HG03196 (cell line): ENCODE measurements around the gene TSPAN31.

Experiments used
- ATAC-seq: cut with Tn5 transposase; IDR thresholded peaks from one replicate; pipeline ENCODE4 v1.9.1; 2021; ENCODE audit not compliant: unreplicated experiment

The TSPAN31 gene

DNA sequence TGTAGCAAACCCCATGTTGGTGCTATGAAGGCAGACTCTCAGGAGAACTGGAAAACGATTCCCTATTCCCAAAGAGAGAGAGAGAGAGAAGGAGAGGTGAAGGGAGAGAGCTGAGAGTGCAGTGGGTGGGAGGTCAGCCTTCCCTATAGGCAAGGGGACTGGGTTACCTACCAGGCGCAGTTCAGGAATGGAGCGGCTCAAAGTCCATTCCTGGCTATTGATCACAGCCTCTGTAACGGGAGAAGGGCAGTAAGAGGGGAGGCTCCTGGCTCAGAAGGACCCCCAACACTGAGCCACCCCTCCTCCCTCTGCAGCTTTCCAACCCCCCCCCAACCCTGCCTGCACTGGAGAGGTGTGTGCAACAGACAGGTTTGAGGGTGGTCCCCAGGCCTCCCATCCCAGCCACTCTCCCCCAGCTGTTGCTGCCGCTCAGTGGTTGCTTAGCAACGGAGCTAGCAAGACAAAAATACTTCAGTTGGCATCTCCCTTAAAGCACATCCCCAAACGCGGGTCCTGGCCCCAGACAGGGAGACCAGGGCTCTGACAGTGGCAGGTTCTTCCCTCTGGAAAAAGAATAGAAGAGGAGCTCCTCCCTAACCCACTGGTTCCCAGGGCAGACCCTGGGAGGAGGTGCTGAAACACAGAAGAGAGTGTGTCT is 9.5 kb upstream of the TSPAN31 start:
- no peak for ATAC-seq

DNA sequence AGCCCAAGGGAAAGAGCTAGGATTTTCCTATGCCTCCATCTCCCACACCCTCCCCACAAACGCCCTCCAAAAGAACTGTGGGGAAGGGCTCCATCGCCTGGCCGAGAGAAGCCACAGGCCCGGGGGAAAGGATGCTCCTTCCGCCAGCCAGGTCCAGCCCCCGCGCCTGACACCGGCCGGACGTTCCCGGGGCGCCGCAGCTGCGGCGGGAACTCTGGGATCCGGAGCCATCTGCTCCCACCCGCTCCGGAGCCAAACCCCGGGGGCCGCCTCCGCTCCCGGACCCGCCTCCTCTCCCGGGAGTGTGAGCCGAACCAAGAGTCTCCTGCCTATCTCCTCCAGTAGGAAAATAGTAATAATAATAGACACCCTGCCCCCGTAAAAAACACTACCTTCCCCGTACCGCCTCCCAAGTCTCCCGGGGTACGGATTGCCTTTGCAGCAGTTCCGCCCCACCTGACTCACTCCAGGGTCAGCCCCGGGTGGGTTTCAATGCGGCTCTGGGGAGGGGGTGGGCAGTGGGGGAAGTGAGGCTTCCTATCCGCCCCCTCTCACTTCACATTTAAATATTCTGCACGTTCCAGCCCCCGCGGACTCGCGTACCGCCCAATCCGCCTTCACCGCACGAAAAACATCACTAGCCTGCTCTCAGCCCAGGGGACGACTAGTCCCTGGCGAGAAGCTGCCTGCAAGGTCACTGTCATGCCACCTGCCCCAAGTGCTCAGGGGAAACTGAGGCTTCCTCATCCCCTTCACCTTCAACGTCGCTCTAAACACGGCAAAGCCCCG is 8.7 kb upstream of the TSPAN31 start:
- no peak for ATAC-seq

DNA sequence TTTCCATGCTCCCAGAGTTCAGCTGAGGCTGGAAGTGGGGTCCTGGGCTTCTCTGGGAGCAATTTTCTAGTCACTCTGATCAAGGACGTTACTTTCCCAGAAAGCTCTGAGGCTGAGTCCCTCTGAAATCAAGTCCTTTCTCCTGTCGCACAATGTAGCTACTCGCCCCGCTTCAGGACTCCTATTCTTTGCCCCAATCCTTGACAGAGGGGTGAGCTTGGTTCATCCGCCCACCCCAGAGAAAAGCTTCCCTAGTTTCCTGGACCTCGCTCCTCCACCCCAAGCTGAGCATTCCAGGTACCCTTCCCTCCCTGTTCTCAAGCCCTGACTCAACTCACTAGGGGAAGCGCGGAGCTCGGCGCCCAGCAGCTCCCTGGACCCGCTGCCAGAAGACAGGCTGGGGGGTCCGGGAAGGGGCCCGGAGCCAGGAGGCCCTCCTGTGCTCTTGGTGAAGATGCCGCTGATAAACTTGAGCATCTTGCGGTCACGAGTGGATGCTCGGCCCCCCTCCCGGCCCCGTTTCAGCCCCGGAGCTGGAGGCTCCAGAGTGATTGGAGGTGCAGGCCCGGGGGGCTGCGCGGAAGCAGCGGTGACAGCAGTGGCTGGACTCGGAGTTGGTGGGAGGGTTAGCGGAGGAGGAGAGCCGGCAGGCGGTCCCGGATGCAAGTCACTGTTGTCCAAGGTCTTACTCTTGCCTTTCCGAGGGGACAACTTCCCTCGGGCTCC is 7.9 kb upstream of the TSPAN31 start:
- no peak for ATAC-seq

DNA sequence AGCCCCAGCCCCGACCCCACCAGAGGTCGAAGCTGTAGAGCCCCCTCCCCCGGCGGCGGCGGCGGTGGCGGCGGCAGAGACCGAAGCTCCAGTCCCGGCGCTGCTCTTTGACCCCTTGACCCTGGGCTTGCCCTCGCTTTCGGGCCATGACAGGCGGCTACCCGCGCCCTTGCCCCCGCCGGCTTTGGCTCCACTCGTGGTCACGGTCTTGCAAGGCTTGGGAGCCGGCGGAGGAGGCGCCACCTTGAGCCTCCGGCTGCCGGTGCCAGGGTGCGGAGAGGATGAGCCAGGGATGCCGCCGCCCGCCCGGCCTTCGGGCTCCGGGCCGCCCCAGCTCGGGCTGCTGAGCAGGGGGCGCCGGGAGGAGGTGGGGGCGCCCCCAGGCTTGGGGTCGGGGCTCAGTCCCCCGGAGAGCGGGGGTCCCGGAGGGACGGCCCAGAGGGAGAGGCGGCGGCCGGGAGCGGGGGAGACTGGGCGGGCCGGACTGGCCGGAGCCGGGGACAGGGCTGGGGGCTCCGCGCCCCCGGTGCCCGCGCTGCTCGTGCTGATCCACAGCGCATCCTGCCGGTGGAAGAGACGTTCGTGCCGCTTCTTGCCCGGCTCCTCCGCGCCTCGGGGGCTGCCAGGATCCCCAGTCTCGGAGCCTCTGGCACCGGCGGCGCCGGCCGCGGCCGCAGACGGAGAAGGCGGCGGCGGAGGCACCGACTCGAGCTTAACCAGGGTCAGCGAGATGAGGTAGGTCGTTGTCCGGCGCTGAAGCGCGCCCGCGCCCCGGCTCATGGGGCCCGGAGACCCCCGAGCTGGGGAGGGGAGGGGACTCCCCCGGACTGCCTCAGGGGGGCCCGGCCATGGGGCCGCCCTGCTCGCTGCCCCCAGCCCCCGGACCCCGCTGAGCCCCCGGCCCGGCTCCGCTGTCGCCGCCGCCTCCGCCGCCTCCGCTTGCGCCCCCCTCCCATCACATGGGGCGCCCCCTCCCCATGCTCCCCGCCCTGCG is 7.1 kb upstream of the TSPAN31 start:
- no peak for ATAC-seq

GRCh38 chr12:57738661-57739237 is 6.1 kb upstream of the TSPAN31 start, which contains the start of gene AGAP2:
TSS of gene AGAP2 (minus strand) at chr12:57738742. CDS start at chr12:57738246, 496 bp downstream.
- no peak for ATAC-seq

DNA sequence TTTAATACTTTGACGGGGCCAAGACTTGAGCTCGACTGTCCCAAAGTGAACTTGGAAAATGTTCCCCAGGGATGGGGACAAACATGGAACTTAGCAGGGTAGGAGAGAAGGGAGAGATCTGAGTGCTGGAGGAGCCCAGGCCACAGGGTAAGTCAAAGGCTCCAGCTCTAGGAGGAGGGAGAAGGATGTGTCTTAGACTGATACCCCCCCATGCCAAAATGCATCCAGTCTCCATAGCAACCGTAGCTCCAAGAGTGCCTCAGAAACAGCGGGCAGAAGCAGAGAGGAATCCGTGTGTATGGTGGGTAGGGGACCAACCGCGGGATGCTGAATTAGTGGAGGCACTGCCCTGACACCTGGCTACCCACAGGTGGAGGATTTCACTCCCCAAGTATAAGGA is 5.5 kb upstream of the TSPAN31 start:
- ATAC-seq = no peak

GRCh38 chr12:57739914-57740538 is 4.8 kb upstream of the TSPAN31 start:
- no peak for ATAC-seq

GRCh38 chr12:57740656-57741412 is 4.0 kb upstream of the TSPAN31 start:
- ATAC-seq = peak; percentile 51

- ATAC-seq = no peak
Observed at GRCh38 chr12:57741413-57741789, 3.4 kb upstream of the TSPAN31 start.

GRCh38 chr12:57741844-57742738 is 2.7 kb upstream of the TSPAN31 start:
- ATAC-seq = peak; percentile 53

GRCh38 chr12:57743769-57744168 is 1.1 kb upstream of the TSPAN31 start:
- no peak for ATAC-seq

GRCh38 chr12:57744194-57744776 is 554 bp upstream of the TSPAN31 start:
- ATAC-seq = peak; percentile 22

- no peak for ATAC-seq
Observed at GRCh38 chr12:57745485-57745881, 644 bp downstream of the TSPAN31 start.

DNA sequence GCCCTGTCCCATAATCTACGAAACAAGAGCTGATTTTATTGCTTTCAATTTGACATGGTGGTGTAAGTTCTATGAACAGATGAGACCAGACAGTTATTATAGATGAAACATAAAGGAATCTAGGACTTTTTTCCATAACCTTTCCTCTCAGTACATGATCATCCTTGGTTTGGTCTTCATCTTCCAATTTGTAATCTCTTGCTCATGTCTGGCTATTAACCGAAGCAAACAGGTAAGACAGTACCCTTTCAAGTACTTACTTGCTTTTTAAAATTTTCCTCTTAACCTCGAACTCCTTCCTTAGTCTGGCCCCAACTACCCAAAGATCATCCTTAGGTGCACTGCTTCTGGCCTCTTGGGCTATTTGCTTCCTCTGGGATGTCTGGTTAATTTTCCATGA is 1.2 kb downstream of the TSPAN31 start:
- no peak for ATAC-seq

DNA sequence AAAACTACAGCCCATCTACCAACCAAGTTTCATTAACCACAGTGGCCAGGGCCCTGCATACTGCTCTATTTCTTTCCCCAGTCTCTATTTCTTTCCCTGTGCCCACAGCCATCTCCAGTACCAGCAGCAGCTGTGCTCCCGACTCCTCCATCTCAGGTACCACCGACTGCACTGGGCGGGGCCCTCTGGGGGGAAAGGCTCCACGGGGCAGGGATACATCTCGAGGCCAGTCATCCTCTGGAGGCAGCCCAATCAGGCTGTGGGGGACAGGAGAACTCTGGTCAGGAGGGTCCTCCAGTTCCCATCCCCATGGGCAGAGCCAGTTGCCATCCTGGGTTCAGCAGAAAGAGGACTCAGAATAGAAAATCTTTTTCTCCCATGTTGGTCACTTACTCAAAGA is 4.2 kb downstream of the TSPAN31 start:
- no peak for ATAC-seq

DNA sequence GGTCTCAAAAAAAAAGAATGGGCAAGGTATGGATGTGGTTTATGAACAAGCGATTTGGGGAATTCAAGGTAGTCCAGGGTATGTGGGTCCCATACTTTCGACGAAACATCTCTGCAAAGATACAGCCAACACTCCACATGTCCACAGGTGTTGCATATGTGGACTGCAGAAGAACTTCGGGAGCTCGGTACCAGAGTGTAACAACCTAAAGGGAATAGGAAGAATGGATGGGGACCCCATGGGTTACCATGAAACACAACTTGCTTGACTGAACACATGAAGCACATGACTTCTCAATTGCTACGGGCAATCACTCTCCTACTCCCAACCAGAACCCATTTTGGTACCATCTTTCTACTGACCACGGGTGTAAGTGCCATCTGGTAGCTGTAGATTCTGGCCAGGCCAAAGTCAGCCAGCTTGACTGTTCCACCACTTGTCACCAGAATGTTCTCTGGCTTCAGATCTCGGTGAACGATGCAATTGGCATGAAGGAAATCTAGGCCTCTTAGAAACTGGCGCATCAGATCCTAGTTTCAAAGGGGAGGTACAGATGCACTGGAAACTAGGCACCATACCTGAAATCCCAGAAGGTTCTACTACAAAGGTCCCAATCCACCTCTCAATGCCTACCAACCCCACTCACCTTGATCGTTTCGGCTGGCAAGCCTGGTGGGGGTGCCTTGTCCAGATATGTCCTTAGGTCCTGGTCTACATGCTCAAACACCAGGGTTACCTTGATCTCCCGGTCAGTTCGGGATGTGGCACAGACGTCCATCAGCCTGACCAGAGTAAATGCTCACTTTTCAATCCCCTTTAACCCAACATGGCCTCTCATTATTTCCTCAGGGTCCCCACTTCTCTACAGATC is 6.0 kb downstream of the TSPAN31 start:
- ATAC-seq = no peak

DNA sequence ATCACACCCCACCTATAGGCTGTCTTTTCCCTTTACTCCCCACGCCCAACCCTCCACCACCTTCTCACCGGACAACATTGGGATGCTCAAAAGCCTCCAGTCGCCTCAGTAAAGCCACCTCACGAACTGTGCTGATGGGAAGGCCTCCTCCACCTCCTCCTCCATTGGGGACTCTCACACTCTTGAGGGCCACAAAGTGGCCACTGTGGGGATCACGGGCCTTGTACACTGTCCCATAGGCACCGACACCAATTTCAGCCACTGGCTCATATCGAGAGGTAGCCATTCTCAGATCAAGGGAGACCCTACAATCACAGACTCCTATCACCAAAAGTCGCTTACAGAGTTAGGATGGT is 6.6 kb downstream of the TSPAN31 start:
- ATAC-seq = no peak
